ENCODE measurements around the gene B3GALNT2.

The B3GALNT2 gene

DNA sequence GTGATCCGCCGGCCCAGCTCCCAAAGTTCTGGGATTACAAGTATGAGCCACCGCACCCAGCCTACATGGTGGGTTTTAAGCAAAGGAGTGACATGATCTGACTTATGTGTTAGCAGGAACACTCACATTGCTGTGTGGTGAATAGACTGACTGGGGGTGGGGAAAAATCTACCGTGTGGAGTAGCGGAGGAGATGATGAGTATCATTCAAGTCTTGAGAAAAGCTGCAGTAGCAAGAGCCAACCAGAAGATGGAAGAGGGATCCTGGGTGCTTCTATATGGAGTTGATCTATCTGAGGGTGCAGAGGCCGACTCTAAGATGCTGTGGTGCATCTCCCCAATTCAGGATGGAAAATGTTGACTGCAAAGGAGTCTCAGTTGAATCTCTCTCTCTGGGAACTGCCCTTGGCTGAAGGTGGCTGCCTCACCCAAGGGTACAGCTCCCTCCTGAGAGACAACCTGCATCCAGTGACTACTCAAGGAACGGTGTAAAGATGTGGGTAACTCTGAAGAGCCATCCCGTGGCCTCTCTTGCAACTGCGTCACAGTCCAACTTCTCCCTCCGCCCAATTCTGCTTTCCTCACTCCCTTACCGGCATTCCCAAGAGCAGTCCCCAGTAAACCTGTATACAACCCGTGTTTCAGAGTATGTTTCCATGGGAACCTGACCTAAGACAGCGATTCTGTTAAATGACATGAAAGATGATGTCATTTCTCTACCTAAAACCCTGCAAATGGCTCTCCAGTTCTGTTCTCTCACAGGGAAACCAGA is 7.4 kb upstream of the B3GALNT2 start (continued):
- no peak for TF ChIP-seq ZBTB10 (tag by site-specific recombination; IDR thresholded peaks at IDR 0.05)
- TF ChIP-seq SETDB1 (IDR thresholded peaks at IDR 0.05; ENCODE audit: insufficient read length, low read length), result no peak
- no peak for TF ChIP-seq ZNF426 (tag by site-specific recombination; IDR thresholded peaks at IDR 0.05)
- TF ChIP-seq ZBTB6 (tag by site-specific recombination; IDR thresholded peaks at IDR 0.05), result no peak
- no peak for TF ChIP-seq ZNF701 (tag by site-specific recombination; IDR thresholded peaks at IDR 0.05)
- TF ChIP-seq ZNF555 (tag by site-specific recombination; conservative IDR thresholded peaks at IDR 0.05), result no peak
- no peak for TF ChIP-seq ZNF280D (tag by site-specific recombination; IDR thresholded peaks at IDR 0.05)
- no peak for TF ChIP-seq ZNF416 (tag by site-specific recombination; IDR thresholded peaks at IDR 0.05)
- TF ChIP-seq ZIC2 (tag by site-specific recombination; IDR thresholded peaks at IDR 0.05), result no peak
- no peak for TF ChIP-seq ZNF501 (tag by site-specific recombination; IDR thresholded peaks at IDR 0.05)
- TF ChIP-seq, protein P1, sequence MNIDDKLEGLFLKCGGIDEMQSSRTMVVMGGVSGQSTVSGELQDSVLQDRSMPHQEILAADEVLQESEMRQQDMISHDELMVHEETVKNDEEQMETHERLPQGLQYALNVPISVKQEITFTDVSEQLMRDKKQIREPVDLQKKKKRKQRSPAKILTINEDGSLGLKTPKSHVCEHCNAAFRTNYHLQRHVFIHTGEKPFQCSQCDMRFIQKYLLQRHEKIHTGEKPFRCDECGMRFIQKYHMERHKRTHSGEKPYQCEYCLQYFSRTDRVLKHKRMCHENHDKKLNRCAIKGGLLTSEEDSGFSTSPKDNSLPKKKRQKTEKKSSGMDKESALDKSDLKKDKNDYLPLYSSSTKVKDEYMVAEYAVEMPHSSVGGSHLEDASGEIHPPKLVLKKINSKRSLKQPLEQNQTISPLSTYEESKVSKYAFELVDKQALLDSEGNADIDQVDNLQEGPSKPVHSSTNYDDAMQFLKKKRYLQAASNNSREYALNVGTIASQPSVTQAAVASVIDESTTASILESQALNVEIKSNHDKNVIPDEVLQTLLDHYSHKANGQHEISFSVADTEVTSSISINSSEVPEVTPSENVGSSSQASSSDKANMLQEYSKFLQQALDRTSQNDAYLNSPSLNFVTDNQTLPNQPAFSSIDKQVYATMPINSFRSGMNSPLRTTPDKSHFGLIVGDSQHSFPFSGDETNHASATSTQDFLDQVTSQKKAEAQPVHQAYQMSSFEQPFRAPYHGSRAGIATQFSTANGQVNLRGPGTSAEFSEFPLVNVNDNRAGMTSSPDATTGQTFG (tag by site-specific recombination; IDR thresholded peaks at IDR 0.05; ENCODE audit: borderline replicate concordance), result no peak
- TF ChIP-seq ZNF768 (tag by site-specific recombination; IDR thresholded peaks at IDR 0.05), result no peak
- TF ChIP-seq ZNF341 (tag by site-specific recombination; IDR thresholded peaks at IDR 0.05; ENCODE audit: low read depth), result no peak
- TF ChIP-seq ATF2 (tag by site-specific recombination; IDR thresholded peaks at IDR 0.05; ENCODE audit: low read depth), result peak; percentile 95
- TF ChIP-seq KLF7 (tag by site-specific recombination; IDR thresholded peaks at IDR 0.05; ENCODE audit: borderline replicate concordance), result no peak
- no peak for TF ChIP-seq KLF9 (tag by site-specific recombination; IDR thresholded peaks at IDR 0.05; ENCODE audit: low read depth)
- TF ChIP-seq ZNF600 (tag by site-specific recombination; IDR thresholded peaks at IDR 0.05), result 0 out of 2 replicates have a peak, but pooled peaks have one; percentile 10
- TF ChIP-seq ZBTB17 (tag by site-specific recombination; IDR thresholded peaks at IDR 0.05), result peak; percentile 69
- peak; percentile 39 for TF ChIP-seq SP7 (tag by site-specific recombination; IDR thresholded peaks at IDR 0.05)
- no peak for TF ChIP-seq ZFHX2 (tag by site-specific recombination; conservative IDR thresholded peaks at IDR 0.05)
- TF ChIP-seq ZNF140 (tag by site-specific recombination; IDR thresholded peaks at IDR 0.05), result no peak
- no peak for TF ChIP-seq HOXC10 (CRISPR knock-in tag; IDR thresholded peaks at IDR 0.05)
- no peak for TF ChIP-seq ZNF830 (tag by site-specific recombination; IDR thresholded peaks at IDR 0.05; ENCODE audit: low read depth)
- TF ChIP-seq ZNF133 (tag by site-specific recombination; IDR thresholded peaks at IDR 0.05), result peak; percentile 3; the same call in 1 of the 2 replicates
- TF ChIP-seq ZXDB (tag by site-specific recombination; IDR thresholded peaks at IDR 0.05), result no peak
- no peak for TF ChIP-seq BCL11B (tag by site-specific recombination; IDR thresholded peaks at IDR 0.05; ENCODE audit: low read depth)
- no peak for TF ChIP-seq ZNF174 (tag by site-specific recombination; IDR thresholded peaks at IDR 0.05)
- TF ChIP-seq, protein P2, sequence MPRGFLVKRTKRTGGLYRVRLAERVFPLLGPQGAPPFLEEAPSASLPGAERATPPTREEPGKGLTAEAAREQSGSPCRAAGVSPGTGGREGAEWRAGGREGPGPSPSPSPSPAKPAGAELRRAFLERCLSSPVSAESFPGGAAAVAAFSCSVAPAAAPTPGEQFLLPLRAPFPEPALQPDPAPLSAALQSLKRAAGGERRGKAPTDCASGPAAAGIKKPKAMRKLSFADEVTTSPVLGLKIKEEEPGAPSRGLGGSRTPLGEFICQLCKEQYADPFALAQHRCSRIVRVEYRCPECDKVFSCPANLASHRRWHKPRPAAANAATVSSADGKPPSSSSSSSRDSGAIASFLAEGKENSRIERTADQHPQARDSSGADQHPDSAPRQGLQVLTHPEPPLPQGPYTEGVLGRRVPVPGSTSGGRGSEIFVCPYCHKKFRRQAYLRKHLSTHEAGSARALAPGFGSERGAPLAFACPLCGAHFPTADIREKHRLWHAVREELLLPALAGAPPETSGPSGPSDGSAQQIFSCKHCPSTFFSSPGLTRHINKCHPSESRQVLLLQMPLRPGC (tag by site-specific recombination; IDR thresholded peaks at IDR 0.05), result no peak
